ENCODE results near the gene SAXO1. TPM values are rescaled to one million over a fixed set of nuclear protein-coding genes. Genes with fewer than 3 reads are reported as not detected.

SAXO1 gene
- total and polyA plus RNA-seq, 7 experiments from 2014 or later, result 0.13 to 0.45 (median 0.30) TPM; not detected in 3

DNA sequence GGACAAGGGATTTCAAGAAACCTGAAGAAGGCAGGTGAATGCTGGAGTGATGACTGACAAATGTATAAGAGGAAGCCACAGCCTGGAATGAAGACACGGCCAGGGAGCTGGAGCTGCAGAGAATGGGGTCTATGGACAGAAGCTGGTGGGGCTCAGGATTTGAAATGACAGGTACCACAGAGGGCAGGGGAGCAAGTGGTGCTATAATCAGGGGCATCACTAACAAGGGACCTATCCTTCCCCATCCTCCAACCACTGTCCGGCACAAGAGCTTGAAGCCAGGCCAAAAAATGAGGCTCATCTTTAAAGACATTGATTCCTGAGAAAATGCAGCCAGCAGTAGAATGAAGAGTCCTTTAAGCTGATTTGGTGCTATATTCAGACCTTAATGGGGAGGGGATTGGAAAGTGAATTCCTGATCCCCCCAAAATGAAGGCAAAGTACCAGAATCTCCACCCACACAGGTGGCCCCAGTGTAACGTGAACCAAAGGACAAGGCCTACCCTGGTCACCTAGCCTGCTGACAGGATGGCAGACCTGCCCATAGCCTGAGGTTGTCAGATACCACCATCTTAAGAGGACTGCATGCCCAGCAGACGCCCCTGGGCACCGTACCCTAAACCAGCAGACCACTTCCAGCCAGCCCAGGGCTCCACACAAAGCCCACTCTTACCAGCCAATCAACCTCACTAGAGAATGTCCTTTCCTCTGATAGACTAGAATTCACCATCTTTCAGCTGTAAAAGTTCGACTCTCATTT, 109.2 kb downstream of the SAXO1 start:
- POLR2A ChIA-PET, result no interaction called here
- intact Hi-C loops (cut with micrococcal nuclease), result no loop called here

DNA sequence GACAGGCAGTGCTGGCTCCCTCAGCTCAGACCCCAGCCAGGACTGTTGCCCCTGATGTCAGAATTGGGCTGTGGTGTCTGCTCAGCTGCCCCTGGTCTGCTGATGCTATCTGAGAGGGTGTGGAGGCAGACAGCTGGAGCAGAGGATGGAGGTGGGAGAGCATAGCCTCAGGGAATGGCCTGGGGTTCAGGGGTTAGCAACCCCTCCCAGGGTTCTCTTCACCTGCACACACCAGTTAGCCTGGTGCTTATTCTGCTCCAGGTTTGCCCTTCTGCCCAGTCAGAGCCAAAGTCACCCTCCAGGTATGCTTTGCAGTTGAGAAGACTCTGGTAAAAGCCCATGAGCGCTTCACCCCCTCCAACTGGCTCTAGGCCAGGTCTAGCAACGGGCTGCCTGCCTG, 109.8 kb downstream of the SAXO1 start:
- Mint-ChIP-seq H3K9me3 (peaks cover 0 to 1% (median 0%) of the 10 kb centered on the region in 11 donors), H3K36me3 (no peaks in the 10 kb centered on the region), H3K4me3 (no peak overlapping the region), H3K27ac (no peak overlapping the region), H3K4me1 (no peaks in the 10 kb centered on the region), H3K27me3 (peaks cover 0 to 5% (median 0%) of the 10 kb centered on the region in 5 donors)
- Histone ChIP-seq H3K27ac (ENCODE audit: low read depth, low read length) (no peak overlapping the region), H3K4me3 (ENCODE audit: low read length) (no peak overlapping the region), H3K36me3 (ENCODE audit: control insufficient read depth in 2 of 3, insufficient read depth in 3 of 3, low read length in 3 of 3) (no peaks in the 10 kb centered on the region), H3K27me3 (ENCODE audit: control insufficient read depth in 2 of 2, insufficient read depth in 2 of 2, low read length in 2 of 2) (no peaks in the 10 kb centered on the region), H3K4me1 (ENCODE audit: control insufficient read depth in 2 of 2, insufficient read depth in 2 of 2, low read length in 2 of 2) (no peaks in the 10 kb centered on the region), H3K9me3 (ENCODE audit: control insufficient read depth in 2 of 3, low read length in 3 of 3) (no peaks in the 10 kb centered on the region)
- ATAC-seq (no peak), DNase-seq (no peak)
- intact Hi-C loops (cut with micrococcal nuclease), result no loop called here
- POLR2A ChIA-PET, result no interaction called here
- CTCF ChIA-PET, result no interaction called here

More for the DNA sequence above, 109.2 kb downstream of the SAXO1 start:
- ATAC-seq (no peak), DNase-seq (no peak)
- no peak overlapping the region for H3K27ac Mint-ChIP-seq
- peaks cover 0 to 1% (median 0%) of the 10 kb centered on the region in 11 donors for H3K9me3 Mint-ChIP-seq
- peaks cover 0 to 5% (median 0%) of the 10 kb centered on the region in 5 donors for H3K27me3 Mint-ChIP-seq
- no peaks in the 10 kb centered on the region for H3K36me3 Mint-ChIP-seq
- Histone ChIP-seq H3K27me3 (ENCODE audit: control insufficient read depth in 2 of 2, insufficient read depth in 2 of 2, low read length in 2 of 2) (no peaks in the 10 kb centered on the region), H3K27ac (ENCODE audit: low read depth, low read length) (no peak overlapping the region), H3K4me3 (ENCODE audit: low read length) (no peak overlapping the region), H3K4me1 (ENCODE audit: control insufficient read depth in 2 of 2, insufficient read depth in 2 of 2, low read length in 2 of 2) (no peaks in the 10 kb centered on the region), H3K9me3 (ENCODE audit: control insufficient read depth in 2 of 3, low read length in 3 of 3) (no peaks in the 10 kb centered on the region), H3K36me3 (ENCODE audit: control insufficient read depth in 2 of 3, insufficient read depth in 3 of 3, low read length in 3 of 3) (no peaks in the 10 kb centered on the region)
- no peak overlapping the region for H3K4me3 Mint-ChIP-seq
- CTCF ChIA-PET, result no interaction called here
- no peaks in the 10 kb centered on the region for H3K4me1 Mint-ChIP-seq

DNA sequence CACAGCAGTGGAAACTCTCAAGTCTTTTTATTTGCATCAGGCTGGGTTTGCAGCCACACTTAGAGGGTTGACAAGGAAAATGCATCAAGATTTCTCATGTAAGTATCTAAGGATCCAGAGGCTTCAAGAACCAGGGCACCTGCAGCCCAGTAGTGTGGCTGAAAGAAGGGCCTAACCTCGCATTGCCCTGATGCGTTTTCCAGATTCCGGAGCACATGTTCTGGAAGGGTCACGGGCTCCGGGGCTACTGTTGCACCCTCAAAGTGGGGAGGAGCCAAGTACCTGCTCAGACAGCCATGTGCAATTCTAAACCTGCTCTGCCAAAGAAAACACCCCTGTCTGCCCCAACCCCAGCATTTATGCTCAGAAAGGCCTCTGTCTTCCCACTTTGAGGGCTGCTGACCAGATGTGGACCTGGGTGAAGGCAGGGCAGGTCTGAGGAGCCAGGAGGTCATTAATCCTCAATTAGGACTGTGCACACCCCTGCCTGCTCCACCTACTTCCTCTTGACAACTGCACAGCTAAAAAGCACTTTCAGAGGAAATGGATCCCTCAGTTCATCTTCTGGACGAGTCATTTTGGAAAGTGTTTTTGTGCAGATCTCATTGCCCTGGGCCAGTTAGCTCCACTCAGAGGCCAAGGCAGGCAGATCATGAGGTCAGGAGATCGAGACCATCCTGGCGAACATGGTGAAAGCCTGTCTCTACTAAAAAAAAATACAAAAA, 110.7 kb downstream of the SAXO1 start:
- H3K9me3 ChIP-seq (ENCODE audit: control insufficient read depth in 2 of 3, low read length in 3 of 3), result no peaks in the 10 kb centered on the region
- Mint-ChIP-seq H3K27ac (no peak overlapping the region), H3K4me3 (no peak overlapping the region), H3K9me3 (no peaks in the 10 kb centered on the region), H3K36me3 (no peaks in the 10 kb centered on the region), H3K27me3 (peaks cover 0 to 5% (median 0%) of the 10 kb centered on the region in 5 donors), H3K4me1 (no peaks in the 10 kb centered on the region)
- H3K36me3 ChIP-seq (ENCODE audit: control insufficient read depth in 2 of 3, insufficient read depth in 3 of 3, low read length in 3 of 3), result no peaks in the 10 kb centered on the region
- intact Hi-C loops (cut with micrococcal nuclease), result no loop called here
- no peaks in the 10 kb centered on the region for H3K4me1 ChIP-seq (ENCODE audit: control insufficient read depth in 2 of 2, insufficient read depth in 2 of 2, low read length in 2 of 2)
- ChIA-PET CTCF (no interaction called here), POLR2A (no interaction called here)
- no peak for DNase-seq
- no peak overlapping the region for H3K4me3 ChIP-seq (ENCODE audit: low read length)
- no peaks in the 10 kb centered on the region for H3K27me3 ChIP-seq (ENCODE audit: control insufficient read depth in 2 of 2, insufficient read depth in 2 of 2, low read length in 2 of 2)
- no peak for ATAC-seq
- H3K27ac ChIP-seq (ENCODE audit: low read depth, low read length), result no peak overlapping the region

DNA sequence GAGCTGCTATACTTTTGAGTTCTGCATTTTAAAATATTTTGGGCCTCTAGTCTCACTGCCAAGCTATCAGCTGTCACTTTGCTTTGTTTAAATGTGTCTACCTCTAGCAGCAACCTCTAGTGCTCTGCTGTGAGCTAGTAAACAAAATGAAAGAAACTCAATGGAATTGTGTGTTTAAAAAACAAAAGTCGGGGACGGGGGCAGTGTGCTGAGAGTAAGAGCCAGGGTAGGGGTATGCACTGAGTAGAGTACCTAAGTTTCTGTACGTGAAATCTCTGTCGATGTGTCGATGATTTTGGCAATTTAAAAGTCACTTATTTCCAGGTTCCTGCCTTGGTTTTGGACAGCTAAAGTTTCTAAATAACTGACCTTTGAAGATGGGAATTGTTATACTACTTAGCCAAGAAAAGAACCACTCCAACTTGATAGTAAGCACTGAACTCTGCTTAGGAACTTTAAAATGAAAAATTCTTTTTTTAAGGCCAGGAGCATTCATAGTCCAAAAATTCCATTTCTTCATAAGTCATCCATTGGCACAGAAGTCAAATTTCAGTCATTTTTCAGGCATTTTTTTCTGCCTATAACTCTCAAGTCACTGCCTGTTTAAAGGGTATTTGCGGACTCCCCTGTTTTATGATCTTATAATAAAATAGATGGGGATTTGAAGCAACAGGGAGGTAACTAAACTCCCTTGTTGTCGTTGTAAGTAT, 111.5 kb downstream of the SAXO1 start:
- ChIA-PET POLR2A (no interaction called here), CTCF (no interaction called here)
- Mint-ChIP-seq H3K36me3 (no peaks in the 10 kb centered on the region), H3K4me1 (no peaks in the 10 kb centered on the region), H3K4me3 (no peak overlapping the region), H3K27me3 (peaks cover 0 to 5% (median 0%) of the 10 kb centered on the region in 5 donors), H3K9me3 (no peaks in the 10 kb centered on the region), H3K27ac (no peak overlapping the region)
- Histone ChIP-seq H3K27me3 (ENCODE audit: control insufficient read depth in 2 of 2, insufficient read depth in 2 of 2, low read length in 2 of 2) (no peaks in the 10 kb centered on the region), H3K36me3 (ENCODE audit: control insufficient read depth in 2 of 3, insufficient read depth in 3 of 3, low read length in 3 of 3) (no peaks in the 10 kb centered on the region), H3K4me1 (ENCODE audit: control insufficient read depth in 2 of 2, insufficient read depth in 2 of 2, low read length in 2 of 2) (no peaks in the 10 kb centered on the region), H3K4me3 (ENCODE audit: low read length) (no peak overlapping the region), H3K9me3 (ENCODE audit: control insufficient read depth in 2 of 3, low read length in 3 of 3) (no peaks in the 10 kb centered on the region), H3K27ac (ENCODE audit: low read depth, low read length) (no peak overlapping the region)
- intact Hi-C loops (cut with micrococcal nuclease), result no loop called here
- no peak for ATAC-seq
- DNase-seq, result no peak

DNA sequence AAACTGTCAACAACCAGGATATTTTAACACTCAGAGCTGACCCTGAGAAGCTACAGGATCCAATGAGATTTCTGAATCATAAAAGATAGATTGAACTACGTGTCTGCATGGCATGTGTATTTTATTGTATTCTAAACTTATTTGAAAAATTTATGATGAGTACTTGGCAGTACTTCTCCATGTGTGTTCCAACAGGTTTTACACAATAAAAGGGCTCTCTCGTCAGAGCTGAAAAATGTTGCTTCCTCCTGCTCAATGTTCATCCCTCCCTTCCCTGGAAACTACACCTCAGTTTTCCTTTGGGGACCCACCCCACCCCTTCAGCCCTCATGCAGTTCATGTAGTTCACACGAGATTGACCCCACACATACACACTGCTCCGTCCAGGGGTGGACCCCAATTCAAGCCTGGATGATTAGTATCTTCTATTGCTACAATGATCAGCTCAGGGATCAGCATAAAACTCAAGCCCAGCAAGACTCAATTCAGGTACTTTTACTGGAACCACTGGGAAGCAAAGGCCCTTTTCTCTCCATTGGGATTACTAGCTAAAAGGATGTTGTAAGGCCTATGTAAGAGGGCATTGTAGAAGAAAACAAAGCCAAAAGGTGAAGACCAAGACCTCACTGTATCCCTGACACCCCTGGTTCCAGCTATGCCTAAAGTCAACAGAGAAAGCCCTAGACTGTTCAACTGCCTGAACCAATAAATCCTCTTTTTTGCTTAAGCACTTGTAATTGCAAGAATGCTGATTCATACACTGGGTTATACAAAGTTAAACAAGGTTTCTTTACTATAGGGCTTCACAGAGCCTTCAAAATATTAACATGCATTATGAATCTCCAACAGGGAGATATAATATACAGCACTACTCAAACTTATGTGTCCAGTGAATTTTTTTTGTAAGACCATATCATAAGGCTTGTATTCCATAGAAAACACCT, 112.6 kb downstream of the SAXO1 start:
- CTCF ChIA-PET, result no interaction called here
- Histone ChIP-seq H3K27ac (ENCODE audit: low read depth, low read length) (no peak overlapping the region), H3K27me3 (ENCODE audit: control insufficient read depth in 2 of 2, insufficient read depth in 2 of 2, low read length in 2 of 2) (no peaks in the 10 kb centered on the region), H3K4me3 (ENCODE audit: low read length) (no peak overlapping the region), H3K36me3 (ENCODE audit: control insufficient read depth in 2 of 3, insufficient read depth in 3 of 3, low read length in 3 of 3) (no peaks in the 10 kb centered on the region), H3K9me3 (ENCODE audit: control insufficient read depth in 2 of 3, low read length in 3 of 3) (no peaks in the 10 kb centered on the region), H3K4me1 (ENCODE audit: control insufficient read depth in 2 of 2, insufficient read depth in 2 of 2, low read length in 2 of 2) (no peaks in the 10 kb centered on the region)
- Mint-ChIP-seq H3K36me3 (no peaks in the 10 kb centered on the region), H3K4me1 (no peaks in the 10 kb centered on the region), H3K27ac (no peak overlapping the region), H3K4me3 (no peak overlapping the region), H3K27me3 (peaks cover 0 to 5% (median 0%) of the 10 kb centered on the region in 5 donors), H3K9me3 (no peaks in the 10 kb centered on the region)
- POLR2A ChIA-PET, result no interaction called here
- intact Hi-C loops (cut with micrococcal nuclease), result no loop called here
- DNase-seq (no peak), ATAC-seq (no peak)

DNA sequence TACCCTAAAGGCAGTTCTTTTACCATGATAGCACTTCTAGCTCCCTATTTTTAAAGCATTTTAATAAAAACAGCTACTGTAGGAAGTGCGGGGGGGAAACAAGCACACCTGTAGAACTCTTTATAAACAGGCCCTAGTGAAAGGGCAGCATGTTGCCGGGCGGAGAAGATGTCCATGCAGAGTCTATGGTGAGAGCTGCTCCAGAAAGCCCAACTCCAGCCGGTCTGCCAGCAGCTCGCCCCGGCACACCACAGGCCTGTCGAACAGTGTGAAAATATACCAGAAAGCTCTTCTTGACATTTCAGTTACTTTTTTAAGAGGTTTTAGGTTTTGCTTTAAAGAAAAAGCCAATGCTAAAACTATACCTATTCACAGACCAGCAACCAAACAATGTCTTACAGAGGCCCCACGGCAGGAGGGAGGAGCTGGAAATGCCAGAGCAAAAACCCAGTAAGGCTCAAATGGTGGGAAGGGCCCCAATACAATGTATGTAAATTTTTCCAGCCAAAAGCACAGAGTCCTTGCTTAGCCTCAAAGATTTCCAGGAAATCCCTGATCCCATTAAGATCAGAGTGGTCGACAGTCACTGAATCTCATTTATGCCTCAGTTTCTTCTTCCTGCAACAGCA, 121.2 kb downstream of the SAXO1 start:
- Histone ChIP-seq H3K4me3 (ENCODE audit: low read length) (no peak overlapping the region), H3K9me3 (ENCODE audit: control insufficient read depth in 2 of 3, low read length in 3 of 3) (no peaks in the 10 kb centered on the region), H3K27me3 (ENCODE audit: control insufficient read depth in 2 of 2, insufficient read depth in 2 of 2, low read length in 2 of 2) (no peaks in the 10 kb centered on the region), H3K36me3 (ENCODE audit: control insufficient read depth in 2 of 3, insufficient read depth in 3 of 3, low read length in 3 of 3) (no peaks in the 10 kb centered on the region), H3K27ac (ENCODE audit: low read depth, low read length) (no peak overlapping the region), H3K4me1 (ENCODE audit: control insufficient read depth in 2 of 2, insufficient read depth in 2 of 2, low read length in 2 of 2) (no peaks in the 10 kb centered on the region)
- Mint-ChIP-seq H3K36me3 (no peaks in the 10 kb centered on the region), H3K27ac (peak overlapping the region in 1 of 9 donors; percentile 5), H3K4me3 (no peak overlapping the region), H3K4me1 (no peaks in the 10 kb centered on the region), H3K9me3 (no peaks in the 10 kb centered on the region), H3K27me3 (peaks cover 9 to 19% (median 14%) of the 10 kb centered on the region in 5 donors)
- DNase-seq (no peak), ATAC-seq (no peak)
- ChIA-PET CTCF (no interaction called here), POLR2A (no interaction called here)
- intact Hi-C loops (cut with micrococcal nuclease), result no loop called here
